Parathyroid adenoma (tissue), 2 donors: Measurements from ENCODE around the gene HDAC3.

Experiments used
- H2AFZ ChIP-seq: fragments of 300-600 bp; sonication (generic); one replicate; pipeline ENCODE4 v1.7.0; 2017; ENCODE audit warnings: antibody characterized with exemption, mild to moderate bottlenecking
- H3K27ac ChIP-seq: fragments of 300-600 bp; sonication (generic); one replicate; pipeline ENCODE4 v1.7.0; 2017
- H3K27me3 ChIP-seq: fragments of 300-600 bp; sonication (generic); one replicate; pipeline ENCODE4 v1.7.0; 2017; ENCODE audit warnings: low read length; ENCODE audit not compliant: control insufficient read depth, insufficient read depth
- H3K36me3 ChIP-seq: fragments of 300-600 bp; sonication (generic); one replicate; pipeline ENCODE4 v1.7.0; 2017; ENCODE audit warnings: low read length; ENCODE audit not compliant: control insufficient read depth, insufficient read depth
- H3K4me1 ChIP-seq: fragments of 300-600 bp; sonication (generic); one replicate; pipeline ENCODE4 v1.7.0; 2017; ENCODE audit warnings: control low read depth
- H3K4me2 ChIP-seq: fragments of 300-600 bp; sonication (generic); one replicate; pipeline ENCODE4 v1.7.0; 2017; ENCODE audit warnings: low read length
- H3K4me3 ChIP-seq: fragments of 300-600 bp; sonication (generic); one replicate; pipeline ENCODE4 v1.7.0; 2017; ENCODE audit warnings: low read depth, low read length
- H3K79me2 ChIP-seq: fragments of 300-600 bp; sonication (generic); one replicate; pipeline ENCODE4 v1.7.0; 2017; ENCODE audit warnings: control low read depth
- H3K9ac ChIP-seq: fragments of 300-600 bp; sonication (generic); one replicate; pipeline ENCODE4 v1.7.0; 2017; ENCODE audit warnings: mild to moderate bottlenecking
- H3K9me3 ChIP-seq: fragments of 300-600 bp; sonication (generic); one replicate; pipeline ENCODE4 v1.7.0; 2017; ENCODE audit warnings: low read length; ENCODE audit not compliant: control insufficient read depth
- TF ChIP-seq, protein P1 (sequence below): fragments of 300-600 bp; sonication (generic); IDR thresholded peaks from one replicate; pipeline ENCODE4 v1.7.0; 2017; ENCODE audit warnings: antibody characterized with exemption, mild to moderate bottlenecking
- donor health status: primary hyperparathyroidism.

Gene HDAC3

DNA sequence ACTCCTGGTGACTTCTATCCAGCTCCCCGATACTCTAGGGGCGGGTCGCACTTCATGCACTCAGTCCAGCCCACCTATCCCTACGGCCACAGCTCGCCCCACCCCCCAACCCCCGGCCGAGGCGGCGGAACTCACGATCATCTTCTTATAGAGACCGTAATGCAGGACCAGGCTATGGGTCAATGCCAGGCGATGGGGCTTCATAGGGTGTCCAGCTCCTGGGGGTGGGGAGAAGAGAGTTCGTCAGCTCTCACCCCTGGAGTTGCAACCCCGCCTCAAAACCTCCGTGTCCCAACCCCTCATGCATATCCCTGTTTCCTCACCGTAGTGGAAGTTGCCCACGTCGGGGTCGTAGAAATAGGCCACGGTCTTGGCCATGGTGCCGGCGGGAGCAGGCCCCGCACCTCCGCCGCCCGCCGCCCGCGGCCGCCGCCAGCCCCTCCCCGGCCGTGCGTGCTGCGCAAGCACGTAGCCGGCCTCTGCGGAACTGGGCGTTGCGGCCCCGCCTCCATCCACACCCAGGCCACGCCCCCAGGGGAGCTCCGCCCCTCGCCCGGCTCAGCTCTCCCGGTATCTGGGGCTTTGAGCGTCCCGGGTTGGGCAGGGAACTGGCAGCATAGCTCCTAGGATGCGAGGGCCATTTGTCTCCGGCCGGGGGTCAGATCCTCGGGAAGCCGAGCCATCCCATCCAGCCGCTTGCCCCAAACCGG lies at the start of gene HDAC3, which contains the start of gene RELL2:
TSS of gene HDAC3 (minus strand) at position 437 of the 710 bp plus-strand sequence. CDS start at position 378, 59 bp downstream.
TSS of gene RELL2 (plus strand) at position 585 of the 710 bp plus-strand sequence. CDS start 1,229 bp downstream, outside the sequence.
- H3K9me3 ChIP-seq, result no peaks in the 10 kb centered on the region
- H3K4me2 ChIP-seq, result peak within 1 kb of the TSS; percentile 84
- peaks cover 6% of the 10 kb centered on the region for H3K4me1 ChIP-seq

DNA sequence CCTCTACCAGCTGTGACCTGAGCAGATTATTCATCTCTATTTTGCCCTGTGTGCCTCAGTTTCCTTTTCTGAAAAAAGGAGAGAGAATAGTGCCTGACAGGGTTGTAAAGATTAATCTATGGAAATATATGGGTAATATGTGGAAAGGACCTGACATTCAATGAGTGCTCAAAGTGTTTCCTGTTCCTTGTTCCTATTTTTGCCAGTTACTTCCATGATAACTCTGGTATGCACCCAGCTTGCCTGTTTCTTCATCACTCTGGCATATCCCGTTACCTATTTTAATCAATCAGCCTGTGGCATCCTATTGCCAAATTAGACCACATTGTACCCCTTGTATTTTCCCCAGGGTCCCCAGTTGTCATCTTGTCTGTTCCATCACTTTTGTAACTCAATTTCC lies 48.9 kb upstream of the HDAC3 start:
- no peaks in the 10 kb centered on the region for H3K27me3 ChIP-seq
- no peak overlapping the region for H3K9ac ChIP-seq
- TF ChIP-seq, protein P1, sequence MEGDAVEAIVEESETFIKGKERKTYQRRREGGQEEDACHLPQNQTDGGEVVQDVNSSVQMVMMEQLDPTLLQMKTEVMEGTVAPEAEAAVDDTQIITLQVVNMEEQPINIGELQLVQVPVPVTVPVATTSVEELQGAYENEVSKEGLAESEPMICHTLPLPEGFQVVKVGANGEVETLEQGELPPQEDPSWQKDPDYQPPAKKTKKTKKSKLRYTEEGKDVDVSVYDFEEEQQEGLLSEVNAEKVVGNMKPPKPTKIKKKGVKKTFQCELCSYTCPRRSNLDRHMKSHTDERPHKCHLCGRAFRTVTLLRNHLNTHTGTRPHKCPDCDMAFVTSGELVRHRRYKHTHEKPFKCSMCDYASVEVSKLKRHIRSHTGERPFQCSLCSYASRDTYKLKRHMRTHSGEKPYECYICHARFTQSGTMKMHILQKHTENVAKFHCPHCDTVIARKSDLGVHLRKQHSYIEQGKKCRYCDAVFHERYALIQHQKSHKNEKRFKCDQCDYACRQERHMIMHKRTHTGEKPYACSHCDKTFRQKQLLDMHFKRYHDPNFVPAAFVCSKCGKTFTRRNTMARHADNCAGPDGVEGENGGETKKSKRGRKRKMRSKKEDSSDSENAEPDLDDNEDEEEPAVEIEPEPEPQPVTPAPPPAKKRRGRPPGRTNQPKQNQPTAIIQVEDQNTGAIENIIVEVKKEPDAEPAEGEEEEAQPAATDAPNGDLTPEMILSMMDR, result no peak
- no peaks in the 10 kb centered on the region for H3K36me3 ChIP-seq
- H2AFZ ChIP-seq, result no peak overlapping the region
- H3K4me3 ChIP-seq, result no peak overlapping the region
- no peak overlapping the region for H3K4me2 ChIP-seq
- no peaks in the 10 kb centered on the region for H3K79me2 ChIP-seq
- peaks cover 15% of the 10 kb centered on the region for H3K4me1 ChIP-seq
- no peaks in the 10 kb centered on the region for H3K9me3 ChIP-seq
- H3K27ac ChIP-seq, result no peak overlapping the region

More for the DNA sequence above, at the start of gene HDAC3, which contains the start of gene RELL2:
- Histone ChIP-seq H3K36me3 (no peaks in the 10 kb centered on the region), H3K9ac (peak within 1 kb of the TSS; percentile 49), H3K27me3 (no peaks in the 10 kb centered on the region), H2AFZ (peak within 1 kb of the TSS; percentile 95), H3K4me3 (peak within 1 kb of the TSS; percentile 90), H3K27ac (peak within 1 kb of the TSS; percentile 91), H3K79me2 (peaks cover 23% of the 10 kb centered on the region)
- TF ChIP-seq, protein P1, result no peak

DNA sequence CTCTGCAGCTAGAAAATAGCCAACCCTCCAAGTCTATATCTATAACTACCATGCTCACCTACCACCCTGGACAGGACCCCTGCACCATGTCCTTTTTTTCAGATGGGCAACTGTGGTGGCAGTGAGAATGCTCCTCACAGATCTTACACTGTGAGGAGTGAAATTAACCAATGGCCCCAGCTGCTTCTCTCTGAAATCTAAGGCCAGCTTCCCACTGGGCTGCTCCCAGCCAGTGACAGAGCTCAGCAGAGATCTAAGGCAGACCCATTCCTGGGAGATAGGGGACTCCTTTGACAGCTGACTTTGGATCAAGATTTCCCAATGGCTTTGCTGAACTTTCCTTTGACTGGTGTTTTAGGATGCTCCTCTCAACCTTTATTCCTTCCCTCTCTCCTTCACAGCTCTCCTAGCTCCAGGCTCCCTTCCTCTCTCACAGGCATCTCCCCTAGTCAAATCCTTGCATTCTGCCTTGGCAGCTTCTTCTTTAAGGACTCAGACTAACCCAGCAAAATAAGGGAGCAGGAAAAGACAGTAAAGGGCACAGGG lies 47.0 kb upstream of the HDAC3 start:
- TF ChIP-seq, protein P1, result no peak
- Histone ChIP-seq H3K27ac (no peak overlapping the region), H3K4me3 (no peak overlapping the region), H3K27me3 (no peaks in the 10 kb centered on the region), H2AFZ (peak overlapping the region; percentile 1), H3K4me2 (no peak overlapping the region), H3K79me2 (peaks cover 3% of the 10 kb centered on the region), H3K4me1 (peaks cover 15% of the 10 kb centered on the region), H3K36me3 (no peaks in the 10 kb centered on the region), H3K9ac (no peak overlapping the region), H3K9me3 (no peaks in the 10 kb centered on the region)

DNA sequence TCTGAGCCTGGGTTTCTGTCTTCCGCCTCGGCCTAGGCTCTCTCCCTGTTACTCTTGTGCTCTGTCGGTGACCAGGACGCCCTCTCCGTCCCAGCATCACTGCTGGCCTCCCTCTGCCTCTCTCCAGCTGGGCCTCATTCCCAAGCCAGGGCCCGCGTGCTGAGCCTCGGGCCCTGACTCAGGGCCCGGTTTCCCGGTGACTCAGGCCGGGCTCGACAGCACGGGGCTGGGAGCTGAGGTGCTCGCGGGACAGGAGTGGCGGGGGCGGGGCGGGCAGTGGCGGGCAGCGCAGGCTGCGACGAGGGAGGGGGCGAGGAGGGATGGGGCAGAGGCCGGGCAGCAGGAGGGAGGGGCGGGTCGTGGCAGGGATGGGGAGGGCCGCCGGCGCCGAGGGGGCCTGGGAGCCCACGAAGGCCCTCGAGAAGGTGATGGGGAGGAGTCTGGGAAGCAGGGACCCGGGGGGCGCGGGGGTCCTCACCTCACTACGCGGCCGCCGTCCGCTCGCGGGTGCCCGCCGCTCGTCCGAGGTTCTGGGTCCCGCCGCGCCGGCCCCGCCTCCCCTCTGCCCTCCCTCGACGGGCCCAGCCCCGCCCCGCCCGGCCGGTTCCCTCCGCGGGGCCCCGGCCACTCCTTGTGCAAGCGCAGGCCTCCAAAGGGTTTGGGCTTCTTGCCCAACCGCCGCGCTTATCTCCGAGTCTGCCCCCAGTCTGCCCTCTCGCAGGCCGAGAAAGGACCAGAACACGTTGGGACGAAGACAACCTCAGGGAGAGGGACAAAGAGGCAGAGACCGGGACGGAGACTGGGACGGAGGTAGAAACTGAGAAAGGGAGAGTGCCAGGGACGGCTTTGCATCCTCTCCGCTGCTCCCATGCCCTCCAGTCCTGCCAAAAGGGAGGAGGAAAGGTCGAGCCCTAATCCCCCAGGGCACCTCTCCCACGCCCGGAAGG lies 45.3 kb upstream of the HDAC3 start, which contains the start of gene ARAP3:
TSS of gene ARAP3 (minus strand) at position 536 of the 947 bp plus-strand sequence. CDS start 1,744 bp downstream, outside the sequence.
- TF ChIP-seq, protein P1, result no peak
- Histone ChIP-seq H2AFZ (peak within 1 kb of the TSS; percentile 92), H3K4me3 (peak within 1 kb of the TSS; percentile 71), H3K27me3 (no peaks in the 10 kb centered on the region), H3K9me3 (no peaks in the 10 kb centered on the region), H3K4me2 (peak within 1 kb of the TSS; percentile 95), H3K27ac (peak within 1 kb of the TSS; percentile 81), H3K79me2 (peaks cover 3% of the 10 kb centered on the region), H3K9ac (peak within 1 kb of the TSS; percentile 43), H3K4me1 (peaks cover 15% of the 10 kb centered on the region), H3K36me3 (no peaks in the 10 kb centered on the region)
